Neural crest cell (in vitro differentiated cells): ENCODE data around the gene TRAF2. TPM values are rescaled to one million over a fixed set of nuclear protein-coding genes. Genes with fewer than 3 reads are reported as not detected.

ENCODE experiments used
- DNase-seq: peaks from one replicate; pipeline ENCODE4 v3.0.0; 2021; ENCODE audit warnings: low read depth, mixed read lengths, low spot score
- H3K27ac Mint-ChIP-seq: one replicate; pipeline ENCODE4 v1.8.0; 2021; ENCODE audit warnings: mild to moderate bottlenecking, mixed read lengths; ENCODE audit not compliant: unreplicated experiment
- H3K27me3 Mint-ChIP-seq: 2 replicates; pipeline ENCODE4 v1.8.0; 2021; ENCODE audit warnings: low read depth, mild to moderate bottlenecking, mixed read lengths
- H3K36me3 Mint-ChIP-seq: 2 replicates; pipeline ENCODE4 v1.8.0; 2021; ENCODE audit warnings: low read depth, mild to moderate bottlenecking, mixed read lengths
- H3K4me1 Mint-ChIP-seq: 2 replicates; pipeline ENCODE4 v1.8.0; 2021; ENCODE audit warnings: mixed read lengths
- H3K4me3 Mint-ChIP-seq: one replicate; pipeline ENCODE4 v1.8.0; 2021; ENCODE audit warnings: mild to moderate bottlenecking, mixed read lengths
- H3K9me3 Mint-ChIP-seq: 2 replicates; pipeline ENCODE4 v1.8.0; 2021; ENCODE audit warnings: mixed read lengths
- total RNA-seq: library from RNA; stranded (reverse); gene quantifications from 2 replicates; pipeline ENCODE4 v1.2.1, GENCODE V29; 2021
- TF ChIP-seq, protein P1 (sequence below): fragments of 200-600 bp; sonication (generic); conservative IDR thresholded peaks from 2 replicates; pipeline ENCODE4 v1.5.0; 2021; ENCODE audit warnings: antibody characterized with exemption, mild to moderate bottlenecking

TRAF2 gene
- total RNA-seq, 1 donor from 2014 or later: 30.1 TPM

DNA sequence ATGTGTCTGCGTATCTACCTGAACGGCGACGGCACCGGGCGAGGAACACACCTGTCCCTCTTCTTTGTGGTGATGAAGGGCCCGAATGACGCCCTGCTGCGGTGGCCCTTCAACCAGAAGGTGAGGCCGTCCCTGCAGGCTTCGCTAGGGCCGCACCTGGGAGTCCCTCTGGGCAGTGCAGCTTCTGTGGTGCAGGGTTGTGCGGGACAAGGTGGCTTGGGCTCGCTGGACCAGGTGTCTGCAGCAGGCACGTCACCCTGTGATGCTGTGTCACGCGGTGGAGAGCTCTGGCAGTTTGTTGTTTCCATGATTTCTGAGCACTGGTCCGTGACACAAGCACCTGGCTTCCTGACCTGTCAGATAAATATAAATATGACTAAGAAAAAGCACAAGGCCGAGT, 37.6 kb downstream of the TRAF2 start:
- Mint-ChIP-seq H3K27me3 (no peaks in the 10 kb centered on the region), H3K4me1 (peaks cover 5% of the 10 kb centered on the region), H3K27ac (no peak overlapping the region), H3K36me3 (peaks cover 6% of the 10 kb centered on the region), H3K9me3 (no peaks in the 10 kb centered on the region), H3K4me3 (no peak overlapping the region)
- no peak for DNase-seq
- TF ChIP-seq, protein P1, sequence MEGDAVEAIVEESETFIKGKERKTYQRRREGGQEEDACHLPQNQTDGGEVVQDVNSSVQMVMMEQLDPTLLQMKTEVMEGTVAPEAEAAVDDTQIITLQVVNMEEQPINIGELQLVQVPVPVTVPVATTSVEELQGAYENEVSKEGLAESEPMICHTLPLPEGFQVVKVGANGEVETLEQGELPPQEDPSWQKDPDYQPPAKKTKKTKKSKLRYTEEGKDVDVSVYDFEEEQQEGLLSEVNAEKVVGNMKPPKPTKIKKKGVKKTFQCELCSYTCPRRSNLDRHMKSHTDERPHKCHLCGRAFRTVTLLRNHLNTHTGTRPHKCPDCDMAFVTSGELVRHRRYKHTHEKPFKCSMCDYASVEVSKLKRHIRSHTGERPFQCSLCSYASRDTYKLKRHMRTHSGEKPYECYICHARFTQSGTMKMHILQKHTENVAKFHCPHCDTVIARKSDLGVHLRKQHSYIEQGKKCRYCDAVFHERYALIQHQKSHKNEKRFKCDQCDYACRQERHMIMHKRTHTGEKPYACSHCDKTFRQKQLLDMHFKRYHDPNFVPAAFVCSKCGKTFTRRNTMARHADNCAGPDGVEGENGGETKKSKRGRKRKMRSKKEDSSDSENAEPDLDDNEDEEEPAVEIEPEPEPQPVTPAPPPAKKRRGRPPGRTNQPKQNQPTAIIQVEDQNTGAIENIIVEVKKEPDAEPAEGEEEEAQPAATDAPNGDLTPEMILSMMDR: no peak

DNA sequence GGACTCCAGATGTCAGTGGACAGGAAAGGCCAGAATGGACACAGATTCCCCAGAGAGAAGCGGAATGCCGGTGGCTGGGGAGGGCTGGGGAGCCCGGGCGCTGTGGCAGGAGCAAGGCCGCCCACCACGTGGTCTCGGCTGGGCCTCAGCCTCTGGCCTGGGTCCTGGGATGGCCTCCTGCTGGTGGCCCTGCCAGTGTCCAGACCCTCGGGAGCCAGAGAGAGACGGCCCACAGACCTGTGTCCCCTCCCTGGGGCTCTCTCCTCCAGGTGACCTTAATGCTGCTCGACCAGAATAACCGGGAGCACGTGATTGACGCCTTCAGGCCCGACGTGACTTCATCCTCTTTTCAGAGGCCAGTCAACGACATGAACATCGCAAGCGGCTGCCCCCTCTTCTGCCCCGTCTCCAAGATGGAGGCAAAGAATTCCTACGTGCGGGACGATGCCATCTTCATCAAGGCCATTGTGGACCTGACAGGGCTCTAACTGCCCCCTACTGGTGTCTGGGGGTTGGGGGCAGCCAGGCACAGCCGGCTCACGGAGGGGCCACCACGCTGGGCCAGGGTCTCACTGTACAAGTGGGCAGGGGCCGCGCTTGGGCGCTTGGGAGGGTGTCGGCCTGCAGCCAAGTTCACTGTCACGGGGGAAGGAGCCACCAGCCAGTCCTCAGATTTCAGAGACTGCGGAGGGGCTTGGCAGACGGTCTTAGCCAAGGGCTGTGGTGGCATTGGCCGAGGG, 39.3 kb downstream of the TRAF2 start:
- TF ChIP-seq, protein P1: peak; percentile 10
- Mint-ChIP-seq H3K27ac (no peak overlapping the region), H3K4me3 (no peak overlapping the region), H3K9me3 (no peaks in the 10 kb centered on the region), H3K4me1 (peaks cover 7% of the 10 kb centered on the region), H3K27me3 (no peaks in the 10 kb centered on the region), H3K36me3 (peaks cover 3% of the 10 kb centered on the region)
- DNase-seq: no peak

DNA sequence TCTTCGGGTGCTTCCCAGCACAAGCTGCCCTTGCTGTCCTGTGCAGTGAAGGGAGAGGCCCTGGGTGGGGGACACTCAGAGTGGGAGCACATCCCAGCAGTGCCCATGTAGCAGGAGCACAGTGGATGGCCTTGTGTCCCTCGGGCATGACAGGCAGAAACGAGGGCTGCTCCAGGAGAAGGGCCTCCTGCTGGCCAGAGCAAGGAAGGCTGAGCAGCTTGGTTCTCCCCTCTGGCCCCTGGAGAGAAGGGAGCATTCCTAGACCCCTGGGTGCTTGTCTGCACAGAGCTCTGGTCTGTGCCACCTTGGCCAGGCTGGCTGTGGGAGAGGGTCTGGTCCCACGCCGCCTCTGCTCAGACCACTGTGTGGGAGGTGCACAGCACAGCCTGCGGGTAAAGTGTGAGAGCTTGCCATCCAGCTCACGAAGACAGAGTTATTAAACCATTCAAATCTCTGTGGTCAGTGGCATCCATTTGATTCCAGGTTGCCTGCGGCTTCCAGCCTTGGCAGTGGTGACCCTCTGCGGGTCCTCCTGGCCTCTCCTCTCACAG, 39.9 kb downstream of the TRAF2 start:
- Mint-ChIP-seq H3K27ac (no peak overlapping the region), H3K9me3 (no peaks in the 10 kb centered on the region), H3K36me3 (peaks cover 5% of the 10 kb centered on the region), H3K4me1 (peaks cover 7% of the 10 kb centered on the region), H3K4me3 (no peak overlapping the region), H3K27me3 (no peaks in the 10 kb centered on the region)
- DNase-seq: no peak
- TF ChIP-seq, protein P1: no peak

DNA sequence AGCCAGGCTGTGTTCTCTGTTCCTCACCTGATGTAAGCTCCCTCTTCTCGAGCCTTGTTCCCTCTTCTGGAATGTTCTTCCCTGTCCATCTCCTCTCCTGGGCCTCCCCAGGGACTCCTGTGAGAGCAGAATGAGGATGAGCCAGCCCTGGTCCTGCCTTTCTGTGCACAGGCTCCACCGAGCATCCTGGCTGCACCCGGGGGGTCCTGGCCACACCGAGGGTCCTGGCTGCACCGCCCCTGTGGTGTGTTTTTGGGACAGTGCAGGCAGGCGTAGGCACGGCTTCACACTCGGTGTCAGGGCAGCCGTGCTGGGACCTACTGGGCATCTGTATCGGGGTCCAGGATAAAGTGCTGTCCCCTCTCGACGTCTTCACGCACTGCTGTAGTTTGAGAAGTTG, 40.4 kb downstream of the TRAF2 start:
- H3K9me3 Mint-ChIP-seq: no peaks in the 10 kb centered on the region
- TF ChIP-seq, protein P1: no peak
- DNase-seq: no peak
- no peaks in the 10 kb centered on the region for H3K27me3 Mint-ChIP-seq
- peaks cover 8% of the 10 kb centered on the region for H3K36me3 Mint-ChIP-seq
- H3K27ac Mint-ChIP-seq: peak overlapping the region; percentile 80
- no peak overlapping the region for H3K4me3 Mint-ChIP-seq
- H3K4me1 Mint-ChIP-seq: peaks cover 7% of the 10 kb centered on the region

DNA sequence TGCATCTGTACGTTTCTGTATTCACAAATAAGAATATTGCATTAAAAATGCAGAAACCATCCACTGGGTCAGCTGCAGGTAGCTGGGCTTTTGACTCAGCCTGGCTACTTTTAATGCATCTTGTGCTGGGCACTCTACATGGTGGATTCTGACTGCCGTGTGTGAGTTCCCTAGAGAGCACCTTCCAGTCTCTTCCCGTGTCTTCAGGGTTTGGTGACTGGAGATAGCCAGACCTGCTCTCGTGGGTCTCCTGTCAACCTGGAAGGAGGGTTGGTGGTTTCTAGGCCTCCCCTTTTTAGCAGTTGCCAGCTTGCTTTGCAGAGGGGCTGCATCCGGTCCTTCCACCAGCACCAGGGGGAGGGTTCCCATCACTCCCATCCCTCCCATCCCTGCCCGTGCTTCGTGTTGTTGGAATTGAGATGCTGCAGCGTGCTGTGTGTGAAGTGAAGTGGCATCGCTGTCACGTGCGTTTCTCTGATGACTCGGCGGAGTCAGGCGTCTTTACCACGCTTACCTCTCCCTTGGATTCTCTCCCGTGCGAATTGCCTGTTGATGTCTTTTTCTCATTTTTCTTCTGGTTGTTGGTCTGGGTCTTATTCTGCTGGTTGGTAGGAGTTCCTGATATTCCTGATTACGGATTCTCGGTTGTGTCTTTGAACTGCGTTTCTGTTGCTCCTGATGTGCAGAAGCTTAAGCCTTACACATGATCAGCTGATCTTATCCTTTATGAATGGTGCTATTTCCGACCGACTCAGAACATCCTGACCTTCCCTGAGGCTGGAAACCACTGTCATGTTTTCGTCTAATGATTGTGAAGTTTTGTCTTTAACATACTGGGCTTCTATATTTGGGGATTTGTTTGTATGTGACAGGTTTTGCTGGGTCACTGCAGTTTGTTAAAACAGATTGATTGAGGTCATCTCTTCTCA, 41.3 kb downstream of the TRAF2 start:
- DNase-seq: no peak
- Mint-ChIP-seq H3K27me3 (no peaks in the 10 kb centered on the region), H3K4me3 (no peak overlapping the region), H3K27ac (no peak overlapping the region), H3K36me3 (peaks cover 12% of the 10 kb centered on the region), H3K4me1 (peaks cover 7% of the 10 kb centered on the region), H3K9me3 (no peaks in the 10 kb centered on the region)
- TF ChIP-seq, protein P1: no peak
